HCT116 (cell line): ENCODE measurements around the gene FBXL13. TPM values are rescaled to one million over a fixed set of nuclear protein-coding genes. Genes with fewer than 3 reads are reported as not detected.

Experiments used
- ATAC-seq: fragments of 200-7000 bp; cut with Tn5 transposase; 2 replicates; pipeline ENCODE4 v1.9.1; 2020; ENCODE audit warnings: mild to moderate bottlenecking, moderate library complexity
- BruUV-seq: library from RNA; stranded (reverse); fragments of 400-500 nt; replicated peaks from 2 replicates; lab custom pipeline; 2021; lab: Mats Ljungman, UMichigan
- CTCF ChIA-PET: fragments of 300-600 bp; sonication (Branson Sonifier 250); formaldehyde crosslinking; loops from one replicate; lab custom pipeline; 2021; ENCODE audit warnings: antibody characterized with exemption; lab: Charles Lee
- POLR2A ChIA-PET: fragments of 300-600, 350-600 bp; sonication (Branson Sonifier 250); formaldehyde crosslinking; loops from one replicate; lab custom pipeline; 2021; ENCODE audit warnings: antibody characterized with exemption; lab: Charles Lee
- RAD21 ChIA-PET, 2 experiments: fragments of 300-600 bp; sonication (Branson Sonifier 250); formaldehyde crosslinking; loops; one replicate each; lab custom pipeline; 2023; ENCODE audit warnings: low total read pairs in 2 of 2; ENCODE audit not compliant: uncharacterized antibody in 2 of 2, unreplicated experiment in 2 of 2, low non-redundant PET in 1 of 2; lab: Charles Lee
- DNase-seq: peaks from one replicate; pipeline ENCODE4 v3.0.0-alpha.2; 2010; ENCODE audit warnings: low read depth, low spot score
- H2AFZ ChIP-seq: fragments of 200-600 bp; shearing (Covaris generic), sonication (generic); 2 replicates; pipeline ENCODE4 v1.6.1; 2017; ENCODE audit warnings: low read depth, mixed run types, mixed read lengths, antibody characterized with exemption, low read length; ENCODE audit not compliant: poor library complexity, severe bottlenecking
- H3K27ac ChIP-seq: 2 replicates; pipeline ENCODE4 v1.5.1; 2012; ENCODE audit warnings: low read depth, low read length
- H3K27me3 ChIP-seq: fragments of 200-600 bp; sonication (generic); 2 replicates; pipeline ENCODE4 v1.6.1; 2016; ENCODE audit warnings: mixed run types, low read length, mixed read lengths; ENCODE audit not compliant: insufficient read depth
- H3K36me3 ChIP-seq, 2 experiments: fragments of 200-500 bp in 1 of 2; fragments of 200-600 bp in 1 of 2; sonication (Bioruptor generic) in 1 of 2; sonication (generic) in 1 of 2; 2 replicates each; pipeline versions ENCODE4 v1.5.1 to v1.6.1; 2014 to 2016; ENCODE audit warnings: low read length in 2 of 2, inconsistent platforms in 1 of 2, mixed read lengths in 1 of 2, mixed run types in 1 of 2; ENCODE audit not compliant: insufficient read depth in 2 of 2, control insufficient read depth in 1 of 2
- H3K4me1 ChIP-seq, 2 experiments: fragments of 200-600 bp in 1 of 2; sonication (generic) in 1 of 2; 2 replicates each; pipeline versions ENCODE4 v1.5.1 to v1.6.1; 2012 to 2017; ENCODE audit warnings: low read length in 2 of 2, inconsistent platforms in 1 of 2, mild to moderate bottlenecking in 1 of 2, mixed read lengths in 1 of 2, mixed run types in 1 of 2, moderate library complexity in 1 of 2; ENCODE audit not compliant: insufficient read depth in 2 of 2, control insufficient read depth in 1 of 2
- H3K4me2 ChIP-seq: fragments of 200-600 bp; sonication (generic); 2 replicates; pipeline ENCODE4 v1.6.1; 2017; ENCODE audit warnings: mixed run types, low read length, mixed read lengths
- H3K4me3 ChIP-seq, 2 experiments: fragments of 200-600 bp in 1 of 2; sonication (generic) in 1 of 2; replicated peaks in 1 of 2; 2 replicates each; pipeline ENCODE4 v1.5.1; 2011 to 2016; ENCODE audit warnings: low read length in 2 of 2, control low read depth in 1 of 2, low read depth in 1 of 2, mild to moderate bottlenecking in 1 of 2, mixed read lengths in 1 of 2, mixed run types in 1 of 2
- H3K79me2 ChIP-seq: fragments of 200-600 bp; sonication (generic); 2 replicates; pipeline ENCODE4 v1.6.1; 2017; ENCODE audit warnings: mild to moderate bottlenecking, mixed run types, low read length, moderate library complexity, mixed read lengths; ENCODE audit not compliant: insufficient read depth
- H3K9ac ChIP-seq: fragments of 200-600 bp; sonication (generic); 2 replicates; pipeline ENCODE4 v1.6.1; 2016; ENCODE audit warnings: low read length, mixed read lengths
- H3K9me2 ChIP-seq: fragments of 200-600 bp; sonication (generic), shearing (Covaris generic); 2 replicates; pipeline ENCODE4 v1.6.1; 2017; ENCODE audit warnings: mixed run types, mild to moderate bottlenecking, moderate library complexity; ENCODE audit not compliant: insufficient read depth
- H3K9me3 ChIP-seq, 2 experiments: fragments of 200-500 bp in 1 of 2; fragments of 200-600 bp in 1 of 2; sonication (Bioruptor generic) in 1 of 2; sonication (generic) in 1 of 2; 2 replicates each; pipeline ENCODE4 v1.6.1; 2014 to 2017; ENCODE audit warnings: low read length in 2 of 2, mixed read lengths in 2 of 2, inconsistent platforms in 1 of 2, low read depth in 1 of 2, mild to moderate bottlenecking in 1 of 2, mixed run types in 1 of 2, moderate library complexity in 1 of 2; ENCODE audit not compliant: control insufficient read depth in 1 of 2, insufficient read depth in 1 of 2
- H4K20me1 ChIP-seq: fragments of 200-600 bp; sonication (generic), shearing (Covaris generic); 2 replicates; pipeline ENCODE4 v1.6.1; 2017; ENCODE audit warnings: mixed run types, mild to moderate bottlenecking, moderate library complexity; ENCODE audit not compliant: insufficient read depth
- ATF3 ChIP-seq: IDR thresholded peaks from 2 replicates; pipeline ENCODE4 v1.6.1; 2012
- EGR1 ChIP-seq: IDR thresholded peaks from 2 replicates; pipeline ENCODE4 v1.6.1; 2012; ENCODE audit warnings: low read depth
- ELF1 ChIP-seq: IDR thresholded peaks from 2 replicates; pipeline ENCODE4 v1.6.1; 2012; ENCODE audit warnings: low read depth, borderline replicate concordance
- JUND ChIP-seq: IDR thresholded peaks from 2 replicates; pipeline ENCODE4 v1.6.1; 2012
- REST ChIP-seq: IDR thresholded peaks from 2 replicates; pipeline ENCODE4 v1.6.1; 2012; ENCODE audit warnings: low read depth
- SIN3A ChIP-seq: IDR thresholded peaks from 2 replicates; pipeline ENCODE4 v1.6.1; 2012; ENCODE audit warnings: low read depth
- SP1 ChIP-seq: IDR thresholded peaks from 2 replicates; pipeline ENCODE4 v1.6.1; 2012; ENCODE audit warnings: low read depth
- ZNF274 ChIP-seq: fragments of 200-500 bp; sonication (Bioruptor generic); IDR thresholded peaks from 2 replicates; pipeline ENCODE4 v1.6.1; 2014; ENCODE audit warnings: mild to moderate bottlenecking, low read depth, low read length, inconsistent platforms
- intact Hi-C: fragments of 100-400 bp; cut with micrococcal nuclease; formaldehyde crosslinking; loops from 2 replicates; pipeline ENCODE4 v1.10.0; 2022
- total RNA-seq: library from RNA; stranded (reverse); gene quantifications from one replicate; pipeline ENCODE4 v1.2.1, GENCODE V29; 2021; ENCODE audit not compliant: unreplicated experiment

FBXL13 gene
- total RNA-seq, 1 experiment from 2014 or later = 1.0 TPM

- TF ChIP-seq REST = no peak
- TF ChIP-seq JUND = no peak
Measured at GRCh38 chr7:102819151-102819550, 255.4 kb downstream of the FBXL13 start (continued).

GRCh38 chr7:102817616-102818573 is 256.7 kb downstream of the FBXL13 start:
- Histone ChIP-seq H3K79me2 (no peaks in the 10 kb centered on the region), H3K9ac (no peak overlapping the region), H2AFZ (no peak overlapping the region), H4K20me1 (no peaks in the 10 kb centered on the region), H3K4me1 (0 out of 4 replicates have a peak, but pooled peaks cover 0 to 3% of the 10 kb centered on the region in 2 experiments), H3K9me2 (no peaks in the 10 kb centered on the region), H3K9me3 (no peaks in the 10 kb centered on the region), H3K27ac (no peak overlapping the region), H3K36me3 (no peaks in the 10 kb centered on the region), H3K4me2 (no peak overlapping the region), H3K27me3 (no peaks in the 10 kb centered on the region), H3K4me3 (no peak overlapping the region)
- no TSS peak for BruUV-seq
- POLR2A ChIA-PET = no interaction called here
- DNase-seq = no peak
- CTCF ChIA-PET = no interaction called here
- TF ChIP-seq EGR1 (no peak), ATF3 (no peak), SIN3A (no peak), ELF1 (no peak), ZNF274 (no peak), SP1 (no peak)
- no peak for ATAC-seq
- RAD21 ChIA-PET = no interaction called here
- intact Hi-C loops = no loop called here
